Activated naive CD4-positive, alpha-beta T cell treated with Interleukin-2 at 50 U/mL for 16 hours (primary cell): ENCODE results near the gene SLC23A2.
"Not testable (repeated sequence)": the region's sequence is repeated elsewhere in the genome, so short reads cannot be mapped to it uniquely, and the experiment has no call there.

Experiments used
- DNase-seq: peaks from one replicate; pipeline ENCODE4 v3.0.0-alpha.2; 2020

The SLC23A2 gene

DNA sequence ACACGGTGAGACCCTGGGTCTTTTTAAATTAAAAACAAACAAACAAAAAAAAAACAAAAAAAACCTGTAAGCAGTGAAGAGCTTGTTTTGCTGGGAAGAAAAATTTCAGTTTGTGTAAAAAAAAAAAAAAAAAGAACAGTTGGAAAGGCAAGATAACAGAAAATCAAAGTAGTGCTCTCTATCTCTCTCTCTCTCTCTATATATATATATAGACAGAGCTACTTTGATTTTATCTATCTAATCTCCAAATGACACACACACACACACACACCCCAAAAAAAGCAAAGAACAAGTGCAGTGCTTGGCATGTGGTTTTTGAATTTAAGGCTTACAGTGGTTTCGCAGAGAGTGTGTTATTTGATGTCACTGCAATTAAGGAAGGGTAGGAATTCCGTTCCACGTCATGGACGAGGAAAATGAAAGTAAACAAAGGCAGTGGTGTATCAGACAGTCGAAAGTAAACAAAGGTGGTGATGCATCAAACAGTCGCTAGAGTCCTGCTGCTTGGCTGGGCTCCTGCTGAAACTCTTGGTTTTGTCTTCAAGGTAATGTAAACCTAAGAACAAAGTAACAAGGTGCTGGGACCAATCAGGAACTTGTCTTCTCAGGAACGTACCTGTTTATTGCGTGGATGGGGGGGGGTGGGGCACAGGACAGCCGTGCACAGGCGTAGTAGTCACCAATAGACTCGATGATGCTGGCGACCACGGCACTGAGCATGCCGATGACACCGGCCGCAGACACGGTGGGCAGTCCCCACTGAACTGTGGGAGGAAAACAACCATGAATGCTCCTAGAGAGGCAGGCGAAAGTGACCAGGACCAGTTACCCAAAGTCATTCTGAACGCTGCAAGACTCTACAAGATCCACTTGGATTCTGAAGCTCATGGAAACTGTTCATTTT, 131.8 kb downstream of the SLC23A2 start:
- DNase-seq: no peak

DNA sequence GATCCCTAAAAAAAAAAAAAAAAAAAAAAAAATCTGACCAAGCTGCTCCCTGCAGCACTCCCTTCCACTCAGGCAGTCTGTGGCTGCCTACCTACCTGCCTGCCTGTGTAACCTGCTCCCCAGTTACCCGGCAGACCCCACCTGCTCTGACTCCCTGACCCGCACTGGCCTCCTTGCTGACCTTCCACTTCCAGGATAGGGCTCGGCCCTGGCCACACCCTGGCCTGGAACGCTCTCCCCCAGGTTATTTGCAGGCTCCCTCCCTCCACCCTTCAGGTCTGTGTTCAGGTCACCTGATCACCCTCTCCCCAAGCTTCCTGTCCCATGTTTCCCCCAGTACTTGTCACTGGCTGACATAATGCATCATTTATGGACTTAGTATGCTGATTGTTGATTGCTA, 134.3 kb downstream of the SLC23A2 start:
- DNase-seq: no peak

DNA sequence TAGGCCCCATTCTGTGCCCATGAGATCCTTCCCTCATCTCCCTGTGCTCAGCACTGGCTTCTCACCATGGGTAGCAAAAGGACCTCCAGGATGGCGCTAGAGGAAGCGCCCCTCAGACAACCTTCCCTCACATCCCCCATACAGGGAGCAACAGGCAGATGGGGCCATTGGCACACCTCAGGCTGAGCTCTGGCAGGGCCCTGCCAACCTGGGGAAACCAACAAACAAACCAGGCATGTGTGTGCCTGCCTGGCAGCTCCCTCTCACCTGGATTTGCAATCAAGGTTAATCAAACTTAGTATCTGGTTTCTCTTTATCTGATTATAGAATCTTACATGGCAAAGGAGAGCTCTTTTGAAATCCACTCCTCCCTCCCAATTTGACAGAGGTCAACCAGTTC, 134.9 kb downstream of the SLC23A2 start:
- DNase-seq: no peak

GRCh38 chr20:4864311-4864752, 137.0 kb downstream of the SLC23A2 start:
- no peak for DNase-seq

DNA sequence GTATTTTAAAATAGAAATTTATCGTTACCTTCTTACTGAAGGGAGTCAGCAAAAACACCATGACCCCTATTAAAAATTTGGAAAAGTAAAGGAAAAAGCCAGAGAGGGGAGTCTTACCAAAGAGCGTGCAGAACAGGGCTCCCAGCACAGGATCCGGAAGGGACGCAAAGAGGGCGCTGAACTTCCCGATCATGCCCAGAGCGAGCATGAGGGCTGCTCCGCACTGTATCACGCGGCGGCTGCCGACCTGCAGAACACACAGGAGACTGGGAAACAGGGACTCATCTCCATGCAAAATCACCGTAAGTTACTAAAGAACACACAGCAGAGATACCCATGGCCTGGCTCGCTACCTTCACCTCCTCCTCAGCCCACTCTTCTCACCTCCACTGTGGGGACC, 138.6 kb downstream of the SLC23A2 start:
- no peak for DNase-seq

GRCh38 chr20:4861961-4862360, 139.3 kb downstream of the SLC23A2 start:
- DNase-seq: no peak

DNA sequence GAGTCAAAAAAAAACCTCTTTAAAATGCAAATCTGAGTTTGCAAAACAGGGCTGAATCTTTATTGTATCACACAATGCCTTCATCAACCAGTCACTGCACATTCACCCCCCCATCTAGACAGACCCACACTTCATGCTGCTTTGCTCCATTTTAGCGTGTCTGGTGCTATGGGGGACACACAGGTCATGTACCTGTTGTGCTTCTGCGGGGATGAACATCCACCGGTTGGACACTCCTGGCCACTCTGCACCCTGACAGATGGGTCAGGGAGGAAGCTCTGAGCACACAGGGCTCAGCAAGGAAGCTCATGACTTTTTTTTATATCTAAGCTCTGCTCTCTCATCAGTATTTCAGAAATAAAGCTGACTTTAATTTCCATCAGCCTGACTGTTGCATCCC, 143.3 kb downstream of the SLC23A2 start:
- no peak for DNase-seq

GRCh38 chr20:4856022-4856755, 145.1 kb downstream of the SLC23A2 start:
- no peak for DNase-seq

- DNase-seq: no peak
Measured at GRCh38 chr20:4855555-4855954, 145.8 kb downstream of the SLC23A2 start.

DNA sequence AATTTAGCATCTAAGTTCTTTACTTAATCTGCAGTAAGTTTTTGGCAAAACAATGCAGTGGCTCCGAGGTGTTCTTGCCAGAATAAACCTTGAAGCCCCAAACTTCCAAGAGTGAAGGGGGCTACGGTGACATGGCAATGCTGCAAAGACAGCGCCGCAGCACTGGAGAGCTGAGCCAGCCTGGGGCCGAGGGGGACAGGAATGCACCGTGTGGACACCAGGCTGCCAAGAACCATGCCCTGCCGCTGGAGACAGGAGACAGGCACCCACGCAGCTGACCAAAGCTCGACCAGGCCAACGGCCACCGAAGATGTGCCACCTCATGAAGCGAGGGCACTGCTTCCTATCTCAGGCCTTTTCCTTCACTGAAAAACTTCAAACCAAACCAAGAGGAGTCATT, 146.2 kb downstream of the SLC23A2 start:
- no peak for DNase-seq

GRCh38 chr20:4854561-4854901, 146.8 kb downstream of the SLC23A2 start:
- DNase-seq: no peak

- DNase-seq: no peak
Measured at GRCh38 chr20:4853757-4854560, 147.4 kb downstream of the SLC23A2 start.

DNA sequence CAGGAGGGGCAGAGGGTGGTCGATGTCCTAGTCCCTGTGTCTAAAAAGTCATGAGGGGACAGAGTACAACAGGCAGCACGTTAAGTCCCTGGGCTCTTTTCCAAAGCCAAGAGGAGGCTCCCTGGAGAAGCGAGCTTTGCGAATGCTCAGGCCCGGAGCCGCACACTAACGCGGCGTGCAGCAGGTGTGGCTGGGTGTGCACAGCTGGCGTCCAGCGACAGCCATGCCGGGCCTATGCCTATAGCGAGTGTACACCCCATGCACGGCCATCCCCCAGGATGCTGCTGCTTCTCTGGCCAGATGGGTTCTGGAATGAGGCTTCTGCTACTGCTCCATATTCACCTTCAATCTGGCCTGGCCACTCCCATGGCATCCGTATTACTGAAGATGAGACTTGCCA, 148.3 kb downstream of the SLC23A2 start:
- DNase-seq: no peak

GRCh38 chr20:4850960-4851359, 150.3 kb downstream of the SLC23A2 start:
- no peak for DNase-seq

DNA sequence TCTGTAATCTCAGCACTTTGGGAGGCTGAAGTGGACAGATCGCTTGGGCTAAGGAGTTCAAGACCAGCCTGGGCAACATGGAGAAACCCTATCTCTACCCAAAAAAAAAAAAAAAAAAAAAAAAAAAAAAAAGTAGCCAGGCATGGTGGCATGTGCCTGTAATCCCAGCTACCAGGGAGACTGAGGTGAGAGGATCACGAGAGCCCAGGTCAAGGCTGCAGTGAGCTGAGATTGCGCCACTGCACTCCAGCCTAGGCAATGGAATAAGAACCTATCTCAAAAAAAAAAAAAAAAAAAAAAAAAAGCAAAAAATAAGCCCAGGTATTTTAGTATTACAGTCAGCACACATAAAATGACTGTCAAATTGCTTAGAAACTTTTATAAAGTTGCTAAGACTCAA, 152.5 kb downstream of the SLC23A2 start:
- not testable (repeated sequence) for DNase-seq

DNA sequence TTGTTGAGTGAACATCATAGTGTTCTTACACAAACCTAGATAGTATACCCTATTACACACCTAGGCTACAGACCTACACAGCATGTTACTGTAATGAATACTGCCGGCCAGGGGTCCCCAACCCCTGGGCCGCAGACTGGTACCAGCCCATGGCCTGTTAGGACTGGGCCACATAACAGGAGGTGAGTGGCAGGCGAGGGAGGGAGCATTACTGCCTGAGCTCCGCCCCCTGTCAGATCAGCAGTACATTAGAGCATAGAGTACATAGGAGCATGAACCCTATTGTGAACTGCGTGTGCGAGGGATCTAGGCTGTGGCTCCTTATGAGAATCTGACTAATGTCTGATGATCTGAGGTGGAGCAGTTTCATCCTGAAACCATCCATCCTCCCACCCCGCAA, 153.3 kb downstream of the SLC23A2 start:
- DNase-seq: no peak

- no peak for DNase-seq
Measured at GRCh38 chr20:4846821-4847220, 154.5 kb downstream of the SLC23A2 start.

DNA sequence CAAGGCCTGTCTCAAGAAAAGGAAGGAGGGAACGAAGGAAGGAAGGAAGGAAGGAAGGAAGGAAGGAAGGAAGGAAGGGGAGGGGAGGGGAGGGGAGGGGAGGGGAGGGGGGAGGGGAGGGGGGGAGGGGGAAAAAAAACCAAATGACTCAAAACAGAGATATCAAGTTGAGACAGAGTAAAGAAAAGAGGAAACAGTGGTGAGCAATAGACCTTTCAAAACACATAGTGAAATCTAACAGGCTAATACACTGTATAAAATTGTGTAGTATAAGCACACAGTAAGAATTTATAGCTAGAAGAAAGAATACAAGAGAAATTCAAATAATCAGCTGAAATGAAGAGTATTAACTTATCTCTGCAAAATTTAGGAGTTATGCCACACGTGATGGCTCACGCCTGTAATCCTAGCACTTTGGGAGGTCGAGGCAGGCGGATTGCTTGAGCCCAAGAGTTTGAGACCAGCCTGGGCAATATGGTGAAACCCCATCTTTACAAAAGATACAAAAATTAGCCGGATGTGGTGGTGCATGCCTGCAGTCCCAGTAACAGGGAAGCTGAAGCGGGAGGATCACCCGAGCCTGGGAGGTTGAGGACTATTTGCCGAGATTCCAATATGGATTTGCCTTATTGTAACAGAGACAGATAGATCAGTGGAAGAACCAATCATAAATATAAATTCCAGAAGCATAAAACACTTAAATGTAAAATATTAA, 156.4 kb downstream of the SLC23A2 start:
- DNase-seq: no peak

DNA sequence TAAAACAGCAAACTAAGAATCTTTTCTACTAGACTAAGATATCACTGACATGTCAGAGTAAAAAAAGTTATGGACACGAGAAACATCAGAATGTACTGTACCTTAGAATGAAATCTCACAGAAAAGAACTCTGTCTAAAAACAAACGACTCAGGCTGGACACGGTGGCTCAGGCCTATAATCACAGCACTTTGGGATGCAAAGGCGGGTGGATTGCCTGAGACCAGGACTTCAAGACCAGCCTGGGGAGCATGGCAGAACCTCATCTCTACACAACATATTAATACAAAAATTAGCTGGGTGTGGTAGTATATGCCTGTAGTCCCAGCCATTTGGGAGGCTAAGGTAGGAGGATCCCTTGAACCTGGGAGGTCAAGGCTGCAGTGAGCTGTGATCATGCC, 157.0 kb downstream of the SLC23A2 start:
- no peak for DNase-seq

- no peak for DNase-seq
Measured at GRCh38 chr20:4840801-4841200, 160.5 kb downstream of the SLC23A2 start.

GRCh38 chr20:4838526-4838925, 162.8 kb downstream of the SLC23A2 start:
- DNase-seq: no peak

DNA sequence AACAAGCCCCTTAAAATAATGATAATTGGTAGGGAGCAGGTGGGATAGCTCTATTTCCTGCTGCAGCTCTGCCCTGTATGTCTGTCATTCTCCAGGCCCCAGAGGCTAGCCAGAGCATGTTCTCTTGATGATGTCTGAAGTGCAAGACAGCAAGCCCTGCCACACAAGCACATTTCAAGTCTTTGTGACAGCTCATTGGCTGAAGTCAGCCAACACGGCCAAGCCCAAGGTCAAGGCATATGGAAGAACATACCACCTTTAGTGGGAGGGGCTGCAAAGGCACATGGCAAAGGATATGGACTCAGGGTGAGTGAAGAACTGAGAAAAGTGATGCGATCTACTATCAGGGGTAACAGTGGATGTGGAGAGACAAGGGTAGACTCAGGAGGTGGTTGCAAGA, 163.6 kb downstream of the SLC23A2 start:
- no peak for DNase-seq

- DNase-seq: no peak
Measured at GRCh38 chr20:4836935-4837334, 164.4 kb downstream of the SLC23A2 start.
